ENCODE data around the gene RNF217.

RNF217 gene

DNA sequence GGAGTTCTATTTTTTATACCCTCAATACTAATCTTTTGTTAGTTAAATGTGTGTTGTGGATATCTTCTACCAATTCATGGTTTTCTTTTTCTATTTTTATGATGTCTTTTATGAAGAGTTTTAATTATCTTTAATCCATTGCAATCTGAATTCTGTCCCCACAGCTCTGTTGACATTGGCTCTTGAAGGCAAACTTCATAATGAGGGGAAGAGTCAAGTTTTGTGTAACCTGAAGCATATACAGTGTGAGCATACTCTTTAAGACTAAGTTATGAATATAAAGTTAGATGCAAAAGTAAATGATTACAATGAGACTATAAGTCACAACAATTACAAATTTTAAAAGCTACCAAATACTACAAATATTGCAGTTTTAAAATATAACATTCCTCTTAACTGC lies 34.2 kb downstream of the RNF217 start:
- Histone ChIP-seq H4K8ac (ENCODE audit: low read depth, low read length) (no peak overlapping the region), H3K4ac (ENCODE audit: low read length) (no peak overlapping the region), H3K18ac (ENCODE audit: low read length) (no peak overlapping the region), H3K27ac (replicated peaks; ENCODE audit: low read length) (no peak overlapping the region), H2BK15ac (ENCODE audit: low read length) (no peak overlapping the region), H3K27me3 (ENCODE audit: control insufficient read depth in 3 of 3, insufficient read depth in 3 of 3, low read depth in 1 of 3, low read length in 3 of 3) (no peaks in the 10 kb centered on the region), H3K23ac (ENCODE audit: low read depth, low read length, poor library complexity) (no peak overlapping the region), H3K4me2 (ENCODE audit: insufficient read depth, low read length, poor library complexity, severe bottlenecking) (no peak overlapping the region), H3K9ac (ENCODE audit: low read depth, low read length, poor library complexity) (no peak overlapping the region), H4K91ac (ENCODE audit: low read depth, low read length, poor library complexity) (no peak overlapping the region), H2AK5ac (ENCODE audit: low read depth, low read length) (no peak overlapping the region), H2AFZ (ENCODE audit: low read length) (no peak overlapping the region), H2BK12ac (ENCODE audit: low read length) (no peak overlapping the region), H3K14ac (ENCODE audit: low read length) (no peak overlapping the region), H3K4me1 (ENCODE audit: control insufficient read depth in 2 of 2, insufficient read depth in 1 of 2, low read depth in 1 of 2, low read length in 2 of 2) (peaks cover 0 to 2% of the 10 kb centered on the region in 2 donors), H3K79me1 (ENCODE audit: low read depth, low read length) (no peaks in the 10 kb centered on the region), H2BK5ac (ENCODE audit: low read length) (no peak overlapping the region), H3K4me3 (ENCODE audit: low read length in 2 of 2) (no peak overlapping the region), H3K9me3 (replicated peaks in 1 of 2; ENCODE audit: control insufficient read depth in 2 of 2, insufficient read depth in 1 of 2, low read depth in 1 of 2, low read length in 2 of 2) (no peaks in the 10 kb centered on the region), H3K36me3 (replicated peaks in 1 of 2; ENCODE audit: control insufficient read depth in 2 of 2, insufficient read depth in 2 of 2, low read length in 2 of 2) (no peaks in the 10 kb centered on the region), H2BK120ac (ENCODE audit: low read depth, low read length) (no peak overlapping the region)
- DNase-seq (ENCODE audit: low spot score) = no peak

DNA sequence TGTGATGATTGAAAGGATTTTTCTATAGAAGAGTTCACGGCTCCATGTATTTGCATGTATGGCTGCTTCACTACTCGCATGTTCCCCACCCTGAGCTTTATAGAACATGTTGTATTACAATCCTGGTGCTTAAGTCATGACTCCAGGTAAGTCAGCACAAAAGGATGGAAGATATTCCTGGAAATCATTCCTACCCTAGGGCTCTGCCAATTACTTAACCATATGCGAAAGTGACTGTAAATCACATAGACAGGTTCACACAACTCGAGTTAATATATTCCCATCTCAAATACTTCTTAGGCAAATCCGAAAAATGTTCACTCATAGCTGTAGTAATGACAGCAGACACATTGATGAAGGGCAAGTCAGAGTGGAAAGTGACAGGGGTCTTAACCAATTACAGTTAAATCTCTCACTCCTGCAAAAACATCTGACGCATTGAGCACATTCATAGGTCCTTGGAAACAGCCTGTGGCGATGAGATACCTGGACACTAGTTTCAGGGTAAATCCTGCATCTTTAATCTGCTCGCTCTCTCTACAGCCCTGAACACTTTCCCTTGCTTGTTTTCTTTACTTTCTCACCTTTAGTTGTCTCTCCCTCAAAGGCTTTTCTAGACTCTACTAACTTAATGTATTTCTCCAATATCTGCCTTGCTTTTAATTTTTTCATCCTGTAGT lies 35.1 kb downstream of the RNF217 start:
- no peak overlapping the region for H4K8ac ChIP-seq (ENCODE audit: low read depth, low read length)

DNA sequence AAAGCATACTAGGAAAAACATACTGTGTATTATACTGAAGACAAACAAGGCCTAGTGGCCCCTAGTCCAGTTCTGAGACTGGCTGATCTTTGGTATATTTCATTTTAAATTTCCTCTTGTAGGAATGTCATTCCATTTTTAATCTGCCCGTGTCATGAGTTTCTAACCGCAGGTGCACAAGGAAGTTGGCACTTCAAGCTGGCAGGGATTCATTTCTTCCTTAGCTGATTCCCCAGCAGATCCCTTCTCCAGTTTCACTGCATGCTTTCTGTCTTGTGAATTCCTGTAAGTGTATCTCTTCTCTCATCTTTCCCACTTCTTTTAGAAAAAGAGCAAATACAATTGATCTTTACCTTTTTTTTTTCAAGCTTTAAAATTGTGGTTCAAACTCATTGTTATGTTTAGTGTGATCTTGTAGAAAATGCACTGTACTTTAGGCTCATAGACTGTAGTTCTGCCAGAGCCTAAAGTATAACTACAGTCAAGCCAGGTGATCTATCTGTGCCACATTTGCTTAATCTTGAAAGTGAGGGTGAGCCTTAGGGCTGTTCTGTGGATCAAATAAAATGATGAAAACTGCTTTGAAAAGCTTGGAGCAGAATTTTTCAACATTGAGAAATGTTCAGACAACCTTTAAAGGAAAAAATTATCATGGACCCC lies 37.0 kb downstream of the RNF217 start:
- Histone ChIP-seq H3K4ac (ENCODE audit: low read length) (no peak overlapping the region), H3K9me3 (replicated peaks in 1 of 2; ENCODE audit: control insufficient read depth in 2 of 2, insufficient read depth in 1 of 2, low read depth in 1 of 2, low read length in 2 of 2) (peaks cover 0 to 2% of the 10 kb centered on the region in 2 donors), H3K27me3 (ENCODE audit: control insufficient read depth in 3 of 3, insufficient read depth in 3 of 3, low read depth in 1 of 3, low read length in 3 of 3) (no peaks in the 10 kb centered on the region), H2AK5ac (ENCODE audit: low read depth, low read length) (no peak overlapping the region), H2BK120ac (ENCODE audit: low read depth, low read length) (no peak overlapping the region), H3K36me3 (replicated peaks in 1 of 2; ENCODE audit: control insufficient read depth in 2 of 2, insufficient read depth in 2 of 2, low read length in 2 of 2) (no peaks in the 10 kb centered on the region), H3K79me1 (ENCODE audit: low read depth, low read length) (no peaks in the 10 kb centered on the region), H4K8ac (ENCODE audit: low read depth, low read length) (no peak overlapping the region), H2AFZ (ENCODE audit: low read length) (no peak overlapping the region), H4K91ac (ENCODE audit: low read depth, low read length, poor library complexity) (no peak overlapping the region), H3K18ac (ENCODE audit: low read length) (no peak overlapping the region), H3K23ac (ENCODE audit: low read depth, low read length, poor library complexity) (no peak overlapping the region), H3K4me1 (ENCODE audit: control insufficient read depth in 2 of 2, insufficient read depth in 1 of 2, low read depth in 1 of 2, low read length in 2 of 2) (peaks cover 0 to 6% of the 10 kb centered on the region in 2 donors), H2BK15ac (ENCODE audit: low read length) (no peak overlapping the region), H2BK5ac (ENCODE audit: low read length) (no peak overlapping the region), H3K27ac (replicated peaks; ENCODE audit: low read length) (no peak overlapping the region), H3K4me3 (ENCODE audit: low read length in 2 of 2) (no peak overlapping the region), H3K4me2 (ENCODE audit: insufficient read depth, low read length, poor library complexity, severe bottlenecking) (no peak overlapping the region), H3K9ac (ENCODE audit: low read depth, low read length, poor library complexity) (no peak overlapping the region), H2BK12ac (ENCODE audit: low read length) (no peak overlapping the region), H3K14ac (ENCODE audit: low read length) (no peak overlapping the region)
- no peak for DNase-seq (ENCODE audit: low spot score)
- no CpG with 5 or more reads among the region's 2 CpGs for WGBS, 2 donors (ENCODE audit: extremely low coverage in 2 of 2, insufficient read length in 2 of 2, insufficient replicate concordance in 1 of 2)

More for the DNA sequence above, 35.1 kb downstream of the RNF217 start:
- no peak overlapping the region for H3K4ac ChIP-seq (ENCODE audit: low read length)
- no peak overlapping the region for H3K9ac ChIP-seq (ENCODE audit: low read depth, low read length, poor library complexity)
- no peak overlapping the region for H4K91ac ChIP-seq (ENCODE audit: low read depth, low read length, poor library complexity)
- no peak overlapping the region for H3K27ac ChIP-seq (replicated peaks; ENCODE audit: low read length)
- no peak overlapping the region for H2BK120ac ChIP-seq (ENCODE audit: low read depth, low read length)
- no peaks in the 10 kb centered on the region for H3K27me3 ChIP-seq (ENCODE audit: control insufficient read depth in 3 of 3, insufficient read depth in 3 of 3, low read depth in 1 of 3, low read length in 3 of 3)
- H2BK12ac ChIP-seq (ENCODE audit: low read length) = no peak overlapping the region
- H3K23ac ChIP-seq (ENCODE audit: low read depth, low read length, poor library complexity) = no peak overlapping the region
- no peak overlapping the region for H2AFZ ChIP-seq (ENCODE audit: low read length)
- no peak for DNase-seq (ENCODE audit: low spot score)
- no peak overlapping the region for H3K4me3 ChIP-seq (ENCODE audit: low read length in 2 of 2)
- H3K4me1 ChIP-seq (ENCODE audit: control insufficient read depth in 2 of 2, insufficient read depth in 1 of 2, low read depth in 1 of 2, low read length in 2 of 2) = peaks cover 0 to 4% of the 10 kb centered on the region in 2 donors
- H3K18ac ChIP-seq (ENCODE audit: low read length) = no peak overlapping the region
- no peaks in the 10 kb centered on the region for H3K36me3 ChIP-seq (replicated peaks in 1 of 2; ENCODE audit: control insufficient read depth in 2 of 2, insufficient read depth in 2 of 2, low read length in 2 of 2)
- no peak overlapping the region for H3K14ac ChIP-seq (ENCODE audit: low read length)
- no peak overlapping the region for H3K4me2 ChIP-seq (ENCODE audit: insufficient read depth, low read length, poor library complexity, severe bottlenecking)
- no peak overlapping the region for H2BK5ac ChIP-seq (ENCODE audit: low read length)
- H2BK15ac ChIP-seq (ENCODE audit: low read length) = no peak overlapping the region
- H2AK5ac ChIP-seq (ENCODE audit: low read depth, low read length) = no peak overlapping the region
- no CpG with 5 or more reads among the region's 8 CpGs for WGBS, 2 donors (ENCODE audit: extremely low coverage in 2 of 2, insufficient read length in 2 of 2, insufficient replicate concordance in 1 of 2)
- H3K79me1 ChIP-seq (ENCODE audit: low read depth, low read length) = no peaks in the 10 kb centered on the region
- no peaks in the 10 kb centered on the region for H3K9me3 ChIP-seq (replicated peaks in 1 of 2; ENCODE audit: control insufficient read depth in 2 of 2, insufficient read depth in 1 of 2, low read depth in 1 of 2, low read length in 2 of 2)

DNA sequence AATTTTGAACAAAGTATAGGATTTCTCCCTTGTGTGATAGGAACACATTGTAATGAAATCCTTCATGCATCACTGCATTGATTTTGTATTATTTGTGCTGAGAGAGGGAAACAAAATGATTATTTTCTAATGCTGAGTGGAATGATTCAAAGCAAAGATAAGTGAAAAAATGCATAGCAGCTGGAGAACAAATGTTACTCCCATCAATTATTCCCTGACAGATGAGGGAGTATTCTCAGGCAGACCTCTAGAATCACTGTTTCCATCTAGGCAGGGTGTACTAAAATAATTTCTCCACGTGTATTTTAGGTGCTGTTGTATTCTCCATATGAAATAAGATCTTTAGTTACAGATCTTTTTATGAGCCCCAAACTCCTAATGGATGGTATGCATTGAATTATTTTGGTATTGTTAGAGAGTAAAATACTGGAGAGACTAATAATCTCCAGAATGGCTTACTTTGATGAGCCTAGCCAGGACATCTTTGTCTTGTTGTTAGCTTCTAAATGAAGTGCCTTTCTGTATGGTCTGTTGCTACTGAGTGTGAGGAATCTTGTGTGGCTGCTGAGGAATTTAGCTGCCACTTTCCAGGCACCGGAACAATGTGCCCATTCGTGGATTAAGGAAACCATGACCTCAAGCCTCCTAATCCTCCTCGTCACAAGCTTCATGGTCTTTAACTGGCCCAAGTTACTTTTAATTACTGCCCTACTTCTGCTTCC lies 39.6 kb downstream of the RNF217 start:
- H3K4me3 ChIP-seq (ENCODE audit: low read length in 2 of 2) = no peak overlapping the region
- H2AK5ac ChIP-seq (ENCODE audit: low read depth, low read length) = no peak overlapping the region
- no peak overlapping the region for H3K23ac ChIP-seq (ENCODE audit: low read depth, low read length, poor library complexity)
- no peaks in the 10 kb centered on the region for H3K36me3 ChIP-seq (replicated peaks in 1 of 2; ENCODE audit: control insufficient read depth in 2 of 2, insufficient read depth in 2 of 2, low read length in 2 of 2)
- no peak overlapping the region for H4K8ac ChIP-seq (ENCODE audit: low read depth, low read length)
- no peak overlapping the region for H4K91ac ChIP-seq (ENCODE audit: low read depth, low read length, poor library complexity)
- no peak overlapping the region for H3K4me2 ChIP-seq (ENCODE audit: insufficient read depth, low read length, poor library complexity, severe bottlenecking)
- H2BK15ac ChIP-seq (ENCODE audit: low read length) = no peak overlapping the region
- H2BK12ac ChIP-seq (ENCODE audit: low read length) = no peak overlapping the region
- H3K4ac ChIP-seq (ENCODE audit: low read length) = no peak overlapping the region
- WGBS, 2 donors (ENCODE audit: extremely low coverage in 2 of 2, insufficient read length in 2 of 2, insufficient replicate concordance in 1 of 2) = no CpG with 5 or more reads among the region's 4 CpGs
- no peaks in the 10 kb centered on the region for H3K79me1 ChIP-seq (ENCODE audit: low read depth, low read length)
- H3K9me3 ChIP-seq (replicated peaks in 1 of 2; ENCODE audit: control insufficient read depth in 2 of 2, insufficient read depth in 1 of 2, low read depth in 1 of 2, low read length in 2 of 2) = peaks cover 0 to 7% of the 10 kb centered on the region in 2 donors
- H2BK120ac ChIP-seq (ENCODE audit: low read depth, low read length) = no peak overlapping the region
- H3K27ac ChIP-seq (replicated peaks; ENCODE audit: low read length) = no peak overlapping the region
- H3K14ac ChIP-seq (ENCODE audit: low read length) = no peak overlapping the region
- H3K18ac ChIP-seq (ENCODE audit: low read length) = no peak overlapping the region
- no peak overlapping the region for H2AFZ ChIP-seq (ENCODE audit: low read length)
- peak; percentile 79 for DNase-seq (ENCODE audit: low spot score)
- H3K4me1 ChIP-seq (ENCODE audit: control insufficient read depth in 2 of 2, insufficient read depth in 1 of 2, low read depth in 1 of 2, low read length in 2 of 2) = peaks cover 0 to 6% of the 10 kb centered on the region in 2 donors
- H2BK5ac ChIP-seq (ENCODE audit: low read length) = no peak overlapping the region
- no peaks in the 10 kb centered on the region for H3K27me3 ChIP-seq (ENCODE audit: control insufficient read depth in 3 of 3, insufficient read depth in 3 of 3, low read depth in 1 of 3, low read length in 3 of 3)
- H3K9ac ChIP-seq (ENCODE audit: low read depth, low read length, poor library complexity) = no peak overlapping the region

Measured in neuronal stem cell (in vitro differentiated cells).